Measurements from ENCODE around the gene B3GNT9. TPM values are rescaled to one million over a fixed set of nuclear protein-coding genes. Genes with fewer than 3 reads are reported as not detected.

The B3GNT9 gene
- polyA plus RNA-seq, 1 of the 3 experiments (the other 2 are of a cell fraction): 9.9 TPM

GRCh38 chr16:67173323-67173722 is 22.5 kb upstream of the B3GNT9 start:
- H3K9me3 ChIP-seq: no peaks in the 10 kb centered on the region
- peak overlapping the region; percentile 86 for H3K4me2 ChIP-seq
- no peak overlapping the region; the same call in 1 of the 2 replicates for H2AFZ ChIP-seq (ENCODE audit: low read depth)
- H3K9ac ChIP-seq: peak overlapping the region; percentile 48
- DNase-seq: no peak
- peaks cover 15% of the 10 kb centered on the region; the same call in 1 of the 2 replicates for H3K79me2 ChIP-seq (ENCODE audit: insufficient read depth)
- TF ChIP-seq GABPA (IDR thresholded peaks at IDR 0.05; ENCODE audit: low read depth) (no peak), REST (IDR thresholded peaks at IDR 0.05; ENCODE audit: low read depth, low read length) (no peak), IRF3 (IDR thresholded peaks at IDR 0.05; ENCODE audit: low read depth, low read length) (no peak), USF2 (IDR thresholded peaks at IDR 0.05; ENCODE audit: borderline replicate concordance, low read depth, low read length) (no peak), TEAD4 (IDR thresholded peaks at IDR 0.05; ENCODE audit: borderline replicate concordance, insufficient read depth) (no peak), NFIC (IDR thresholded peaks at IDR 0.05; ENCODE audit: borderline replicate concordance) (no peak), RAD21 (IDR thresholded peaks at IDR 0.05; ENCODE audit: low read length) (no peak), FOSL2 (IDR thresholded peaks at IDR 0.05; ENCODE audit: borderline replicate concordance, low read depth) (no peak), RFX5 (IDR thresholded peaks at IDR 0.05; ENCODE audit: low read length) (no peak), RXRA (IDR thresholded peaks at IDR 0.05; ENCODE audit: borderline replicate concordance, low read depth) (no peak), MAX (IDR thresholded peaks at IDR 0.05; ENCODE audit: low read depth) (no peak), ELF1 (IDR thresholded peaks at IDR 0.05) (no peak), CTCF (IDR thresholded peaks at IDR 0.05) (no peak), CHD2 (IDR thresholded peaks at IDR 0.05; ENCODE audit: low read length, partially characterized antibody) (no peak), POLR2AphosphoS5 (IDR thresholded peaks at IDR 0.05; ENCODE audit: low read depth, low read length) (no peak)
- ChIA-PET CTCF (interaction anchor here (1.0 to 5.1 kb wide), 8 partner anchors 10 to 220 kb away, joined by 3 to 26 read pairs (median 6); partner anchors contain the start of genes B3GNT9, FBXL8, MATCAP1 and TMEM208), POLR2A (interaction anchor here (0.7 to 3.8 kb wide), 8 partner anchors 10 to 787 kb away, joined by 3 to 37 read pairs (median 4); partner anchors contain the start of genes B3GNT9, HSF4, MATCAP1 and TMEM208)
- no peaks in the 10 kb centered on the region for H3K27me3 ChIP-seq (ENCODE audit: insufficient read depth)
- peak overlapping the region; percentile 67 to 86 for H3K27ac ChIP-seq (ENCODE audit: low read depth in 2 of 2, low read length in 1 of 2)
- H3K4me1 ChIP-seq (ENCODE audit: control insufficient read depth in 1 of 2, insufficient read depth in 2 of 2, low read depth in 1 of 2, low read length in 1 of 2): peaks cover 39 to 57% of the 10 kb centered on the region in 2 experiments; a peak in 3 of 4 replicates
- H3K9me2 ChIP-seq: no peaks in the 10 kb centered on the region
- peaks cover 10% of the 10 kb centered on the region for H4K20me1 ChIP-seq (ENCODE audit: insufficient read depth)
- peaks cover 39% of the 10 kb centered on the region for H3F3A ChIP-seq (replicated peaks; ENCODE audit: insufficient read depth)
- WGBS (ENCODE audit: low lambda C conversion rate): 87% methylated on average over 1 of the region's 1 CpG
- H3K4me3 ChIP-seq (ENCODE audit: low read depth in 2 of 2, low read length in 1 of 2): peak overlapping the region; percentile 45 to 60
- peaks cover 6 to 8% of the 10 kb centered on the region in 2 experiments for H3K36me3 ChIP-seq (replicated peaks in 1 of 2; ENCODE audit: control insufficient read depth in 1 of 2, insufficient read depth in 2 of 2, low read length in 1 of 2)

All from SK-N-SH (cell line).